Activated CD4-positive, alpha-beta memory T cell treated with anti-CD3 and anti-CD28 coated beads, Interleukin-2, amount 10 ng/mL, durations not matched to agents 7 days and 5 days (primary cell): ENCODE data around the gene SYT12. TPM values are rescaled to one million over a fixed set of nuclear protein-coding genes. Genes with fewer than 3 reads are reported as not detected.

Experiments
- CTCF ChIA-PET: fragments of 350-600 bp; sonication (Branson Sonifier 250); formaldehyde crosslinking; loops from one replicate; lab custom pipeline; 2021; ENCODE audit warnings: antibody characterized with exemption, inconsistent platforms; lab: Charles Lee
- POLR2A ChIA-PET: fragments of 350-600 bp; sonication (Branson Sonifier 250); formaldehyde crosslinking; loops from one replicate; lab custom pipeline; 2021; ENCODE audit warnings: antibody characterized with exemption; lab: Charles Lee
- DNase-seq: peaks from one replicate; pipeline ENCODE4 v3.0.0-alpha.2; 2020
- H3K27ac Mint-ChIP-seq: one replicate; pipeline ENCODE4 v1.8.0; 2021; ENCODE audit warnings: mild to moderate bottlenecking, mixed read lengths
- H3K27me3 Mint-ChIP-seq: one replicate; pipeline ENCODE4 v1.8.0; 2021; ENCODE audit warnings: mixed read lengths
- H3K36me3 Mint-ChIP-seq: one replicate; pipeline ENCODE4 v1.8.0; 2021; ENCODE audit warnings: low read depth, mixed read lengths
- H3K4me1 Mint-ChIP-seq: one replicate; pipeline ENCODE4 v1.8.0; 2021; ENCODE audit warnings: mixed read lengths
- H3K4me3 Mint-ChIP-seq: one replicate; pipeline ENCODE4 v1.8.0; 2021; ENCODE audit warnings: mild to moderate bottlenecking, mixed read lengths
- H3K9me3 Mint-ChIP-seq: one replicate; pipeline ENCODE4 v1.8.0; 2021; ENCODE audit warnings: mixed read lengths
- total RNA-seq, 2 experiments: library from RNA; stranded (reverse); gene quantifications; one replicate each; pipeline ENCODE4 v1.2.3, GENCODE V29; 2021

Gene SYT12
- total RNA-seq, 2 experiments from 2014 or later, result not detected

- Mint-ChIP-seq H3K4me1 (peaks cover 12% of the 10 kb centered on the region), H3K27ac (no peak within 1 kb of the TSS), H3K4me3 (peak within 1 kb of the TSS; percentile 32), H3K9me3 (no peaks in the 10 kb centered on the region), H3K27me3 (peaks cover 4% of the 10 kb centered on the region), H3K36me3 (no peaks in the 10 kb centered on the region)
- ChIA-PET POLR2A (no interaction called here), CTCF (no interaction called here)
- peak; percentile 33 for DNase-seq
These were observed 33.6 kb downstream of the SYT12 start, which contains the start of gene RHOD for GRCh38 chr11:67056267-67057204. Gene RHOD (plus strand): TSS chr11:67056847. CDS start chr11:67056903, 56 bp downstream.

GRCh38 chr11:67057205-67057672 is 34.3 kb downstream of the SYT12 start:
- H3K4me3 Mint-ChIP-seq, result no peak overlapping the region
- H3K4me1 Mint-ChIP-seq, result peaks cover 12% of the 10 kb centered on the region
- H3K27ac Mint-ChIP-seq, result no peak overlapping the region
- DNase-seq, result no peak
- no peaks in the 10 kb centered on the region for H3K36me3 Mint-ChIP-seq
- ChIA-PET CTCF (interaction anchor here (0.7 kb wide), 1 partner anchor 156 kb away, joined by 3 read pairs; no protein-coding TSS in a partner anchor), POLR2A (no interaction called here)
- H3K9me3 Mint-ChIP-seq, result no peaks in the 10 kb centered on the region
- H3K27me3 Mint-ChIP-seq, result peaks cover 2% of the 10 kb centered on the region

- Mint-ChIP-seq H3K4me1 (peaks cover 12% of the 10 kb centered on the region), H3K4me3 (no peak overlapping the region)
- CTCF ChIA-PET, result interaction anchor here (0.6 to 1.1 kb wide), 2 partner anchors 35 to 37 kb away, joined by 3 read pairs; no protein-coding TSS in a partner anchor
These were observed 35.6 kb downstream of the SYT12 start for GRCh38 chr11:67058506-67058905.

GRCh38 chr11:67059671-67060070 is 36.7 kb downstream of the SYT12 start:
- no peaks in the 10 kb centered on the region for H3K36me3 Mint-ChIP-seq
- POLR2A ChIA-PET, result no interaction called here

More at GRCh38 chr11:67058506-67058905, 35.6 kb downstream of the SYT12 start:
- DNase-seq, result no peak
- H3K27ac Mint-ChIP-seq, result no peak overlapping the region
- H3K36me3 Mint-ChIP-seq, result no peaks in the 10 kb centered on the region
- H3K9me3 Mint-ChIP-seq, result no peaks in the 10 kb centered on the region
- POLR2A ChIA-PET, result no interaction called here
- H3K27me3 Mint-ChIP-seq, result peaks cover 2% of the 10 kb centered on the region

GRCh38 chr11:67060111-67060522 is 37.2 kb downstream of the SYT12 start:
- Mint-ChIP-seq H3K36me3 (no peaks in the 10 kb centered on the region), H3K4me1 (peaks cover 12% of the 10 kb centered on the region), H3K27ac (no peak overlapping the region), H3K4me3 (no peak overlapping the region), H3K27me3 (peaks cover 2% of the 10 kb centered on the region), H3K9me3 (no peaks in the 10 kb centered on the region)
- no peak for DNase-seq
- CTCF ChIA-PET, result no interaction called here
- POLR2A ChIA-PET, result no interaction called here

More at GRCh38 chr11:67059671-67060070, 36.7 kb downstream of the SYT12 start:
- no peak for DNase-seq
- peaks cover 12% of the 10 kb centered on the region for H3K4me1 Mint-ChIP-seq
- no peaks in the 10 kb centered on the region for H3K9me3 Mint-ChIP-seq
- peaks cover 2% of the 10 kb centered on the region for H3K27me3 Mint-ChIP-seq
- H3K27ac Mint-ChIP-seq, result no peak overlapping the region
- H3K4me3 Mint-ChIP-seq, result no peak overlapping the region
- CTCF ChIA-PET, result no interaction called here

GRCh38 chr11:67062526-67063373 is 39.8 kb downstream of the SYT12 start:
- H3K4me3 Mint-ChIP-seq, result no peak overlapping the region
- no peak overlapping the region for H3K27ac Mint-ChIP-seq
- H3K4me1 Mint-ChIP-seq, result no peaks in the 10 kb centered on the region
- no peaks in the 10 kb centered on the region for H3K27me3 Mint-ChIP-seq
- POLR2A ChIA-PET, result no interaction called here
- no peaks in the 10 kb centered on the region for H3K36me3 Mint-ChIP-seq
- CTCF ChIA-PET, result interaction anchor here (0.9 kb wide), 1 partner anchor 171 kb away, joined by 3 read pairs; no protein-coding TSS in a partner anchor
- no peaks in the 10 kb centered on the region for H3K9me3 Mint-ChIP-seq
- no peak for DNase-seq

- Mint-ChIP-seq H3K4me1 (no peaks in the 10 kb centered on the region), H3K27ac (no peak overlapping the region), H3K36me3 (no peaks in the 10 kb centered on the region), H3K4me3 (no peak overlapping the region), H3K9me3 (no peaks in the 10 kb centered on the region), H3K27me3 (peaks cover 7% of the 10 kb centered on the region)
- CTCF ChIA-PET, result interaction anchor here (1.1 to 1.6 kb wide), 2 partner anchors 16 to 37 kb away, joined by 3 to 5 read pairs; no protein-coding TSS in a partner anchor
- POLR2A ChIA-PET, result no interaction called here
- DNase-seq, result no peak
These were observed 43.4 kb downstream of the SYT12 start for GRCh38 chr11:67066333-67066709.

- ChIA-PET POLR2A (interaction anchor here (1.3 kb wide), 1 partner anchor 18 kb away, joined by 3 read pairs; no protein-coding TSS in a partner anchor), CTCF (interaction anchor here (1.5 to 1.7 kb wide), 2 partner anchors 17 to 18 kb away, joined by 8 to 9 read pairs; no protein-coding TSS in a partner anchor)
- peaks cover 13% of the 10 kb centered on the region for H3K27me3 Mint-ChIP-seq
- no peaks in the 10 kb centered on the region for H3K36me3 Mint-ChIP-seq
- no peaks in the 10 kb centered on the region for H3K9me3 Mint-ChIP-seq
- peak; percentile 82 for DNase-seq
- H3K4me3 Mint-ChIP-seq, result no peak overlapping the region
- no peak overlapping the region for H3K27ac Mint-ChIP-seq
- H3K4me1 Mint-ChIP-seq, result peaks cover 3% of the 10 kb centered on the region
These were observed 48.7 kb downstream of the SYT12 start for GRCh38 chr11:67071420-67072284.

GRCh38 chr11:67072295-67072694 is 49.4 kb downstream of the SYT12 start:
- H3K27ac Mint-ChIP-seq, result no peak overlapping the region
- no peak for DNase-seq
- ChIA-PET POLR2A (interaction anchor here (1.3 kb wide), 1 partner anchor 18 kb away, joined by 3 read pairs; no protein-coding TSS in a partner anchor), CTCF (interaction anchor here (0.9 to 2.5 kb wide), 4 partner anchors 17 to 113 kb away, joined by 3 to 9 read pairs (median 8); no protein-coding TSS in a partner anchor)
- no peaks in the 10 kb centered on the region for H3K36me3 Mint-ChIP-seq
- peaks cover 3% of the 10 kb centered on the region for H3K4me1 Mint-ChIP-seq
- H3K4me3 Mint-ChIP-seq, result no peak overlapping the region
- H3K9me3 Mint-ChIP-seq, result no peaks in the 10 kb centered on the region
- peaks cover 13% of the 10 kb centered on the region for H3K27me3 Mint-ChIP-seq

- no peaks in the 10 kb centered on the region for H3K9me3 Mint-ChIP-seq
- peaks cover 10% of the 10 kb centered on the region for H3K27me3 Mint-ChIP-seq
- ChIA-PET POLR2A (interaction anchor here (0.6 kb wide), 1 partner anchor 21 kb away, joined by 3 read pairs; no protein-coding TSS in a partner anchor), CTCF (interaction anchor here (1.0 to 2.5 kb wide), 6 partner anchors 9 to 115 kb away, joined by 3 to 7 read pairs (median 4); no protein-coding TSS in a partner anchor)
- H3K27ac Mint-ChIP-seq, result no peak overlapping the region
- no peak for DNase-seq
- no peaks in the 10 kb centered on the region for H3K36me3 Mint-ChIP-seq
- H3K4me1 Mint-ChIP-seq, result peaks cover 11% of the 10 kb centered on the region
- no peak overlapping the region for H3K4me3 Mint-ChIP-seq
These were observed 51.0 kb downstream of the SYT12 start for GRCh38 chr11:67073908-67074307.

- no peaks in the 10 kb centered on the region for H3K36me3 Mint-ChIP-seq
- POLR2A ChIA-PET, result no interaction called here
- DNase-seq, result no peak
These were observed 53.3 kb downstream of the SYT12 start for GRCh38 chr11:67076202-67076601.

More at GRCh38 chr11:67076202-67076601, 53.3 kb downstream of the SYT12 start:
- H3K4me3 Mint-ChIP-seq, result no peak overlapping the region
- H3K4me1 Mint-ChIP-seq, result peaks cover 16% of the 10 kb centered on the region
- CTCF ChIA-PET, result interaction anchor here (1.2 kb wide), 1 partner anchor 23 kb away, joined by 7 read pairs; no protein-coding TSS in a partner anchor
- peaks cover 6% of the 10 kb centered on the region for H3K27me3 Mint-ChIP-seq
- H3K27ac Mint-ChIP-seq, result no peak overlapping the region
- H3K9me3 Mint-ChIP-seq, result no peaks in the 10 kb centered on the region
